Measurements from ENCODE around the gene A4GALT.

- TF ChIP-seq MYC (IDR thresholded peaks at IDR 0.05; ENCODE audit: insufficient read depth, insufficient read length, insufficient replicate concordance, low read length, severe bottlenecking) (no peak), SPI1 (IDR thresholded peaks at IDR 0.05; ENCODE audit: borderline replicate concordance, insufficient read depth, low read depth, low read length) (no peak), CTCF (IDR thresholded peaks at IDR 0.05 in 2 of 3, conservative IDR thresholded peaks at IDR 0.05 in 1 of 3; ENCODE audit: control insufficient read depth in 2 of 3, extremely low read depth in 1 of 3, insufficient read depth in 1 of 3, low read depth in 3 of 3, low read length in 3 of 3) (no peak), IKZF2 (IDR thresholded peaks at IDR 0.05) (no peak), BCLAF1 (IDR thresholded peaks at IDR 0.05) (no peak), EP300 (IDR thresholded peaks at IDR 0.05; ENCODE audit: borderline replicate concordance in 1 of 2, control insufficient read depth in 1 of 2, low read depth in 2 of 2, low read length in 2 of 2) (no peak), FOXM1 (IDR thresholded peaks at IDR 0.05; ENCODE audit: low read depth, low read length) (no peak)
These were observed 72.7 kb downstream of the A4GALT start for GRCh38 chr22:42648017-42648367.
